ENCODE measurements around the gene NDST3.

NDST3 gene

DNA sequence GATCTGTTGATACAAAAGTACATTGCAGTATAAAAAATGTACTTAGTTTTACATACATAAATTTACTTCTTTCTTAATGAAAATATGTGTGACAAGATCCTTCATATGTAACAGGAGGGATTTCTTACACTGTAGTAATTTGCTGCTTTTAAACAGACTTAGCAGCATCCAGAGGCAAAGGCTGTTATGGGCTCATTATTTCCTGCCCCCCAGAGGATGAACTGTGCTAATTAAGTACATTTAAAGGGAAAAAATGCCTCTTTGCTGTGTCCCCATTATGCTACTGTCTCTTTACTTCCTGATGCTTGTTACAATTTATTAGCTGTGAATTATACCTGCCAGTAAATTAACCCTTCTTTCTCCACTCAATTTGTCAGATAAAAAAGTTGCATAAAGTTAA lies 47.1 kb downstream of the NDST3 start:
- no peak for DNase-seq (ENCODE audit: low spot score)

DNA sequence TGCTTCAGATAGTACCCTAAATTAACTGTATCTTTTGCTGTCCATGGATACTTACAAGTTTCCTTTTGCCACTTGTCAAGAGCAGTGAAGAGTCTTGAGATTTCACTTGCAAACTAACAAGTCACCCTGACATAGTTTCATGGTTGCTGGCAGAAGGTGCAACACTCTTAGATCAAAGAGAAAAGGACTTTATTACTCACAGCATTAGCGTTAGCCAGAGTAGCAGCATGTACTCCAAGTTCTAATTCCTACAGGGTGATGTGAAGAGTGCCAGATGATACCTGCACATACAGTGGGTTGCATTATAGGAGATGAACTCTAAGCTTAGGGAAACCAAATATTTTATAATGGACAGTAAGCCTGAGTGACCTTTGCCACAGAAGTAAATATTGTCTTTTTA lies 47.9 kb downstream of the NDST3 start:
- DNase-seq (ENCODE audit: low spot score), result no peak

- no peak for DNase-seq (ENCODE audit: low spot score)
Measured at GRCh38 chr4:118085700-118086099, 51.4 kb downstream of the NDST3 start.

GRCh38 chr4:118086344-118086743 lies 52.1 kb downstream of the NDST3 start:
- DNase-seq (ENCODE audit: low spot score), result no peak

- DNase-seq (ENCODE audit: low spot score), result no peak
Measured at GRCh38 chr4:118087366-118087765, 53.1 kb downstream of the NDST3 start.

DNA sequence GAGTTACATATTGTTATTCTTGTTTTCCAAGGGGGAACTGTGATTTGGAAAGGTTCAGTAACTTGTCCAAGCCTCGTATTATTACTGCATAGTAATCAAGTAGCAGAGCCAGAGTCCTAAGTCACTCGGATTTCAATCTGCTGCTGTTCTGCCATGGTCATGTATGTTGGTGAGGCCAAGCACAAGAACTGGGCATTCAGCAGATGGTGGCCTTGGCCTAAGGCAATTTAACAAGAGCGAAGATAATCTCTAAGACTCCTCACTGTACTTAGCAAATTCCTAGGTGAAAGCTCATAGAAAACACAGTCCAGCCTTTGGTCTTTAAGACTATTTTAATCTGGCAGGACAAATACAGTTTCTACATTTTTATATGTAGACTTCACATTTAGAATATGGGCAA lies 64.8 kb downstream of the NDST3 start:
- DNase-seq (ENCODE audit: low spot score), result no peak

- no peak for DNase-seq (ENCODE audit: low spot score)
Measured at GRCh38 chr4:118102195-118102594, 67.9 kb downstream of the NDST3 start.

DNA sequence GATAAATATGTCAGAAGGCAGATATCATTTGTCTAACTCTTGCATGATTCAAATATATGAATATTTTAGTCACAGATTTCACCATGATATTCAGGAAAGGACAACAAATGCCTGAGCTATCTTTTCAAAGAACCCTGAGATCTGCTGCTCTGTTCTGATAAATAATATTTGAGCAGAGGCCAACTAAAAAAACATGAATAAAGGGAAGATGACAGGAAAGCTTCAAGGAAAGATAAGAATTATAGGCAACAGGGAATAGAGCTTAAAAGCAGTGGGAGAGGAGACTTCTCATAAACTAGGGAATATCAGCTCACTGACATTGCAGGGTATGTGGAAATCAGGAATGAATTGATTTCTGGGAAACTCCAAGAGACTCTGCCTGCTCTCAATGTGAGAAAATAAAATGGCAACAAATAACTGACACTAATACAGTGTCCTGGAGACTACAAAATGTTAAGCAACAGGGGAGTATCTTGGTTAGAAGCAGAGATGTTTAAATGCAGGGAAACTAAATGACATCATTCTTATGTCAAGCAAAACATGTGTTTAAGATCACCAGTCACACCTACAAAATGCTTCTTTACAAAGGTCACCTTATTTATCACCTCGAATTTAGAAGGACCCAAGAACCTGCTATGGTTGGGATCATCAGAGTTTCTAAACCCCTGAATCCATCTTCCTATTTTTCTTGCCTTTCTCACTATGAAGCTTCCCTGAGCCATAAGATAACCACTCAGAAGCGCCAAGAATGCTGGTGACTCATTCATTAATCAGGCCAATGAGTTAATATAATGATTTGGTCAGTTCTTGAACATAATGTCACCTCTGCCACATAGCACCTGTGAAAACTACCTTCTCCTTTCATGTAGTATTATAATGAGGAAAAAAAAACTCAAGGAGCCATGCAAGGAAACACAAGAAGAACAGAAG lies 78.1 kb downstream of the NDST3 start:
- no peak for DNase-seq (ENCODE audit: low spot score)

DNA sequence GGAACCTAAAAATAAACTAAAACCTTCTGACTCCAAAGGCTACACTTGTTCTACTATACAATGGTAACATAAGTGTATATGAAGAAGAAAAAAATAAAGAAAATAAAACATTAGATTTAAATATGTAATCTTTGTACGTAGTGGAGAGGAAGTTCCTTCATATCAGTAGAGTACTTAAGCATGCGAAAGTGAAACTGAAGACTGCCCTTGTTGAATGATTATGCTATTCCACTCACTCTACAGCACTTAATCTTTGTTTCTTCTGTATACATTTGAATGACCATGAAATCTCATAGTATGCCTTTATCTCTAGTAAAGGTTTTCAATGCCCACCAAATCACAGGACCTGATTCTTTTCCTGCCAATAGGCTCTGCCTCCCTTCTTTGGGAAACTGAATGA lies 78.9 kb downstream of the NDST3 start:
- DNase-seq (ENCODE audit: low spot score), result no peak

GRCh38 chr4:118114720-118115119 lies 80.4 kb downstream of the NDST3 start:
- no peak for DNase-seq (ENCODE audit: low spot score)

GRCh38 chr4:118120120-118120760 lies 86.0 kb downstream of the NDST3 start:
- DNase-seq (ENCODE audit: low spot score), result no peak

GRCh38 chr4:118124997-118125396 lies 90.7 kb downstream of the NDST3 start:
- DNase-seq (ENCODE audit: low spot score), result no peak

DNA sequence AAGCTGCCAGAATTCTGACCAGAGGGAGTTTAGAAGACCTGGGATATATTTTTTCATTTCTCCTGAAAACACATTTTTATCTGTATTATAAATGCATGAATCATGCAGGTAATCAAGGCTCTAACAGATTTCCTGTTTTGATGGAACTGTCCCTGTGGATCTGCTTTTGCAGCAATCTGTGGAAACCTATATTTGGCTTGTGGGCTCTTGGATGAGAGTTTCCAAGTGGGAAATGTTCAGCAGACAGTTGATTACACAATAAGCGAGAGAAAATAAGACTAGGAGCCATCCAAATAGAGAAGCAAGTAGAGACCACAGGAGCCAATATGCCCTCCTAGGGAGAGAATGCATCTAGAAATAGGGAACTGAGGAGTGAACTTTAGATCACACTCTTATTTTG lies 105.0 kb downstream of the NDST3 start:
- DNase-seq (ENCODE audit: low spot score), result no peak

- DNase-seq (ENCODE audit: low spot score), result no peak
Measured at GRCh38 chr4:118141240-118141639, 107.0 kb downstream of the NDST3 start.

GRCh38 chr4:118154649-118155048 lies 120.4 kb downstream of the NDST3 start:
- no peak for DNase-seq (ENCODE audit: low spot score)

DNA sequence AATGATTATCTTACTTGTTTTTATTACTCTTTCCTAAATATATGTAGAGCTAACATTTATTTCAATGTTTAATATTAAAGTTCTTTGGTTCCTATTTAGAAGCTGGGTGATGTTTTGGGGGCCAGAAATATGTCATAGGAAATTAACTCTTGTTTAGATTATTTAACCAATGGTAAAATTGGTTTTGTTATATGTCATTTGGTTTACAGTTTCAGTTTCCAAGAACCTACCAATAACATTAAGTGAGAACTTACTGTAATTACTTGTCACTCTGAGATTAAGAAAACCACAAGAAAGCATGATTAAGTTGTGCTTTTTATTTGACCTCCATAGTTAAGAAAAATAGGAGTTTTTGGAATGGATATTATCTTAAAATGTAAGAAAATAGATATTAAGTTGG lies 121.2 kb downstream of the NDST3 start:
- DNase-seq (ENCODE audit: low spot score), result no peak

DNA sequence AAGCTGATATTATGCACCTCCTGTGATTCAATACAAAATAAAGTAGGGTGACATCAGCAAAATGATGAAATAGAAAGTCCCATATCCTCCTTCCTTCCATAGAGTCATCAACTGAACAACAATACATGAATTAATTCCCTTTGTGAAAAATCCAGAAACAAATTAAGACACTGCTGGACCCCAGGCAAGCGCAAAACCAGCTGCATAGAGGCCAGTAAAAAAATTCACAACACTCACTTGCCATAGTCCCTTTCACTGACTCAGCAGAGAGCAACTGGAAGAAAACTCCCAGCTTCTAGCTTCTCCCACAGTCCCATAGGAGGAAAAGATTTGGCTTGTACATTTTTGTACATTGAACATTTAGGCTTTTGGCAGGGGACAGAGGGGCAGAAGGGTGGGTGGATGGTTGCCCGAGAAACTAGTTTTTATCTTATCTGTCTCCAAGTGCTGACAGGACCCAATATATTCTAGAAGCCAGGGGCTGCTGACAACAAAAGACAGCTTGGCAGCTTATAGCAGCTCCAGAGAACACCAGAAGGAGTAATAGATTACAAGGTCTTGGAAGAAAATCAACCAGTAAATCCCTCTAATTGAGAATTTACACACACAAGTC lies 124.6 kb downstream of the NDST3 start:
- no peak for DNase-seq (ENCODE audit: low spot score)

GRCh38 chr4:118167306-118167705 lies 133.0 kb downstream of the NDST3 start:
- DNase-seq (ENCODE audit: low spot score), result no peak

DNA sequence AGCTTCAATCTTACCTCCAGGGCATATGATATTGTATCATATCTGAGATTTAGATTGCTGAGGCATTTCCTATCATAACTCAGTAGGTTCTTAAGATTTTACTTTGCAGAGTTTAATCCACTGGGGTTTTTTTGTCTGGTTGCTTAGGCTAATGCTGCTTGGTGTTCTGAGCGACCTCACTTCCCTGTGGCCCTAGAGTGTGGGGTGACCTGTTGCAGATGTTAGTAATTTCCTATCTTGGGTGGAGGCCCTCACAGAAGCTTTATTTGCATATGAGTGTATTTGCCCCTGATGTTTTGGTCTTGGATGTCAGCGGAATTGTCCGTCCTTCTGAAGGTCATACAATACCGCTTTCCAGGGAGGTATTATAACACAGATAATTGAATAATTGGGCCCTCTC lies 137.1 kb downstream of the NDST3 start:
- no peak for DNase-seq (ENCODE audit: low spot score)

DNA sequence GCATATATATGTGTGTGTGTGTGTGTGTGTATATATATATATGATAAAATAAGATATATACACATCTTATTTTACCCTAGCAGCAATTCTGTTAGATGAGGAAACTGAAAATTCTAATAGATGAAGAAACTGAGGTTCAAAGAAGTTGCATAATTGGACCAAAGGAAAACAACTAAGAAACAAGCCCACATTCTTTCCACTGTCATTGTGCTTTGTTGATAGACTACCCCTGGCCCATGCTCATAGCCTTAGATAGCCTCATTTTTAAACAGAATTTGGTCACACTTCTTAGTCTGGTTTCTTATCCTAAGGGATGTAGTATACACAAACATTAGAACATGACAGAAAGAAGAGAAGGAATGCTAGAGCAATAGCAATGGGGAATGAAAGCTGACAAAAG lies 138.8 kb downstream of the NDST3 start:
- no peak for DNase-seq (ENCODE audit: low spot score)

GRCh38 chr4:118173956-118174725 lies 139.9 kb downstream of the NDST3 start:
- DNase-seq (ENCODE audit: low spot score), result no peak

DNA sequence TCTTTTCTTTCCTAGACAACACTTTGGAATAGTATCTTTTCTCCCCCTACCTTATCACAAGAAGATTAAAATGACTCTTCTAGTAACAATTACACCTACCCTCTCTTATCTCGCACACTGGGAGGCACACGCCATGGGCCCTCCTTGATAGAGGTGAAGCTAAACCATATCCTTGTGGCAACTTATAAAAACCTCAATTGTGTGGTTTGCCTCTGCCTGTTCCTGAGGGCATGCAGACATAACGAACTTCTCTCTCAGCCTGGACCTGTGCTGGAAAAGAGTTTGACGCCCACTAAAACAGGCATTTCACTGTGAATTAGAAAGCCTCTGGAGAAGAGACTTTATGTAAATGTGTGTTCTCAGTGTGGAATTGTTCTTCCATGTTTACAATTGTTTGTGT lies 141.2 kb downstream of the NDST3 start:
- no peak for DNase-seq (ENCODE audit: low spot score)

All from globus pallidus (tissue), 1 donor.